Glutamatergic neuron (in vitro differentiated cells): ENCODE results near the gene ABLIM1. TPM values are rescaled to one million over a fixed set of nuclear protein-coding genes. Genes with fewer than 3 reads are reported as not detected.

Experiments
- DNase-seq: peaks from one replicate; pipeline ENCODE4 v3.0.0; 2022
- H3K27ac Mint-ChIP-seq: one replicate; pipeline ENCODE4 v1.8.0; 2020; ENCODE audit warnings: mild to moderate bottlenecking, mixed read lengths, inconsistent platforms; ENCODE audit not compliant: unreplicated experiment
- H3K27me3 Mint-ChIP-seq: one replicate; pipeline ENCODE4 v1.8.0; 2020; ENCODE audit warnings: mild to moderate bottlenecking, moderate library complexity, mixed read lengths, inconsistent platforms; ENCODE audit not compliant: unreplicated experiment
- H3K36me3 Mint-ChIP-seq: one replicate; pipeline ENCODE4 v1.8.0; 2020; ENCODE audit warnings: mild to moderate bottlenecking, mixed read lengths, inconsistent platforms; ENCODE audit not compliant: unreplicated experiment
- H3K4me1 Mint-ChIP-seq: one replicate; pipeline ENCODE4 v1.8.0; 2020; ENCODE audit warnings: mild to moderate bottlenecking, low read depth, mixed read lengths, inconsistent platforms; ENCODE audit not compliant: unreplicated experiment
- H3K4me3 Mint-ChIP-seq: one replicate; pipeline ENCODE4 v1.8.0; 2020; ENCODE audit warnings: mild to moderate bottlenecking, mixed read lengths, inconsistent platforms; ENCODE audit not compliant: unreplicated experiment
- H3K9me3 Mint-ChIP-seq: one replicate; pipeline ENCODE4 v1.8.0; 2020; ENCODE audit warnings: mild to moderate bottlenecking, moderate library complexity, mixed read lengths, inconsistent platforms; ENCODE audit not compliant: unreplicated experiment
- total RNA-seq: library from RNA; stranded (reverse); fragmentation: NEBNext Ultra II Directional; extraction: Animal tissue kit (Norgen Biotek cat#: 25700); gene quantifications from one replicate; pipeline ENCODE4 v1.2.1, GENCODE V29; 2021; ENCODE audit not compliant: unreplicated experiment
- TF ChIP-seq, protein P1 (sequence below): fragments of 200-600 bp; sonication (generic); IDR thresholded peaks from one replicate; pipeline ENCODE4 v1.5.0; 2021; ENCODE audit not compliant: partially characterized antibody, unreplicated experiment

Gene ABLIM1
- total RNA-seq, 1 donor from 2014 or later: 25.7 TPM

DNA sequence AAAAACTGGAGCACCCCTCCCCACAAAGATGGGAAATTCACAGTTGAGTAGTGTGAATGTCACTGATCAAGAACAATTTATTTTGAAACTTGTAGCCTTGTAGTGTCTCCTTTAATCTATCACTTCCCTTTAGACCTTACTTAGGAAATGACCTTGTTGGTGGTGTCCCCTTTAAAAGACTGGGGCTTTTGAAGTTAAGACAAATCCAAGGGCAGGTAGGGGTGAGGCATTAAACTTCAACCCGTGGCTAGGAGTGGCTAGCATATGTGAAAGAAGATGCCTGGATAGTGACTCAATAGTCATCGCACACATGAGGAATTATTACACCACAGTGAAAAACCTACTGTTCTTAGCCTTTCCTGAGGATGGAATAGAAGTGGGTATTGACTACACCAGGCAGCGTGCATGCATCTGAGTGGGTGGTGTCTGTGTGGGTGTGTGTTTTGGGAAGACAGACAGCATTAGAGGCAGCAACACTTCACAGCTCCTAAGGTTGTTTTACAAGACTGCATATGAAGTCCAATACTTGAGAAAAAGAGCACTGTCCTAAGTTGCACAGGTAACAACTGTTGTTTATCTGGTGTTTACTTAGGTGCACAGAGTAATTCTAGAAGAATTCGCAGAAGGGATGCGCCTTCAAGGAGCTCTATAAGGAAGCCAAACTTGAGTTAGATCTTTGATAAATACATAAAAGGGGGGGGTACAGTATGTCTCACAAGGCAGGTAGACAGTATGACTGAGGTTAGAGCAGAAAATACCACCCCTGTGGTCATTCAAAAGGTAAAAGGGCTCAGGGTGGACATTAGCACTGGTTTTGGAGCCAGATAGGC, 32.9 kb downstream of the ABLIM1 start:
- Mint-ChIP-seq H3K27ac (no peak overlapping the region), H3K36me3 (no peaks in the 10 kb centered on the region), H3K9me3 (no peaks in the 10 kb centered on the region), H3K4me3 (no peak overlapping the region), H3K27me3 (peaks cover 2% of the 10 kb centered on the region), H3K4me1 (peaks cover 8% of the 10 kb centered on the region)
- no peak for DNase-seq
- TF ChIP-seq, protein P1, sequence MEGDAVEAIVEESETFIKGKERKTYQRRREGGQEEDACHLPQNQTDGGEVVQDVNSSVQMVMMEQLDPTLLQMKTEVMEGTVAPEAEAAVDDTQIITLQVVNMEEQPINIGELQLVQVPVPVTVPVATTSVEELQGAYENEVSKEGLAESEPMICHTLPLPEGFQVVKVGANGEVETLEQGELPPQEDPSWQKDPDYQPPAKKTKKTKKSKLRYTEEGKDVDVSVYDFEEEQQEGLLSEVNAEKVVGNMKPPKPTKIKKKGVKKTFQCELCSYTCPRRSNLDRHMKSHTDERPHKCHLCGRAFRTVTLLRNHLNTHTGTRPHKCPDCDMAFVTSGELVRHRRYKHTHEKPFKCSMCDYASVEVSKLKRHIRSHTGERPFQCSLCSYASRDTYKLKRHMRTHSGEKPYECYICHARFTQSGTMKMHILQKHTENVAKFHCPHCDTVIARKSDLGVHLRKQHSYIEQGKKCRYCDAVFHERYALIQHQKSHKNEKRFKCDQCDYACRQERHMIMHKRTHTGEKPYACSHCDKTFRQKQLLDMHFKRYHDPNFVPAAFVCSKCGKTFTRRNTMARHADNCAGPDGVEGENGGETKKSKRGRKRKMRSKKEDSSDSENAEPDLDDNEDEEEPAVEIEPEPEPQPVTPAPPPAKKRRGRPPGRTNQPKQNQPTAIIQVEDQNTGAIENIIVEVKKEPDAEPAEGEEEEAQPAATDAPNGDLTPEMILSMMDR: no peak

DNA sequence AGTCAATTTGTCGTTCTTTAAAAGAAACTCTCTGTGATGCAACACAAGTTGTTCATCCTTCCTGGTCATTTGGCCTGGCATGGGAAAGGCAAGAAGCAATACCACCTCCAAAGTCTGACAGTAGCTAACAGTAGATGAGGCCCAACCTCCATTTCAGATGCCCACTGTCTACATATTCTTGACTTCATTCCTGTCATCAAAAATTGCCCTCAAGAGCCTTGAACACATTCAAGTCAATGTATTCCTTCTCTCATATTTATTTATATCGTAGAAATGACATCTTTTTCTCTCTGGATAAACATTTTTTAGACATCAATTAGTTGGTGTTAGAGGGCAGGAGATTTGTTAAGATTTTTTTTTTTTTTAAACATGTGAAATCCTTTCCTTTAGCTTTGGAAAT, 33.7 kb downstream of the ABLIM1 start:
- Mint-ChIP-seq H3K27me3 (peaks cover 2% of the 10 kb centered on the region), H3K4me3 (no peak overlapping the region), H3K36me3 (no peaks in the 10 kb centered on the region), H3K4me1 (peaks cover 5% of the 10 kb centered on the region), H3K27ac (no peak overlapping the region), H3K9me3 (no peaks in the 10 kb centered on the region)
- DNase-seq: no peak
- TF ChIP-seq, protein P1: no peak

DNA sequence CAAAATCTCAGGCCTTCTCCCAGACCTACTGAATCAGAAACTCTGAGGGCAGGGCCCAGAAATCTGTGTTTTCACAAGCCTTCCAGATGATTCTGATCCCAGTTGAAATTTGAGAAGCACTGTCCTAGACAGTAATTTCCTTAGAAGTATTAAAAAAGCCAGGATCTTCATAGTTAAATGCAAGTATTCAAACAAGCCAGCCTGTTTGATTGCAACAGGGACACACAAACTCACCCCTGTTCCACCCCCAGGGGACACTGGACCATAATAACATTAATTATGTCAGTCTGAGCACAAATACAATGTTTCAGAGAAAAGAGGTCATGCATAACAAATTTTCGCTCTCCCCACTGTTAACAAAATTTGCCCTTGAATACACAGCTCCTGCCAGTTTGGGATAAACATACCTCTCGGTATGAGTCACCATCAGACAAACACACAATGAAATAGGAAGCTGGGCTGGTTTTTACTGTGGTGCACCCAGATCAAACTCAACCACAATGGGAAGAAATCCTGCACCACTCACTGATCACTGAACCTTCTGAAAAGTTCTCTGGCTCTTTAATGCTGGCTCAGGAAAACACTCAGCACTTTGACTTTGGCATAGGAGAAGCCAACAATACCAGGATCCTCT, 34.3 kb downstream of the ABLIM1 start:
- H3K27ac Mint-ChIP-seq: no peak overlapping the region
- TF ChIP-seq, protein P1: no peak
- H3K9me3 Mint-ChIP-seq: no peaks in the 10 kb centered on the region
- H3K4me1 Mint-ChIP-seq: peaks cover 5% of the 10 kb centered on the region
- DNase-seq: no peak
- H3K4me3 Mint-ChIP-seq: no peak overlapping the region
- no peaks in the 10 kb centered on the region for H3K36me3 Mint-ChIP-seq
- H3K27me3 Mint-ChIP-seq: peaks cover 2% of the 10 kb centered on the region

DNA sequence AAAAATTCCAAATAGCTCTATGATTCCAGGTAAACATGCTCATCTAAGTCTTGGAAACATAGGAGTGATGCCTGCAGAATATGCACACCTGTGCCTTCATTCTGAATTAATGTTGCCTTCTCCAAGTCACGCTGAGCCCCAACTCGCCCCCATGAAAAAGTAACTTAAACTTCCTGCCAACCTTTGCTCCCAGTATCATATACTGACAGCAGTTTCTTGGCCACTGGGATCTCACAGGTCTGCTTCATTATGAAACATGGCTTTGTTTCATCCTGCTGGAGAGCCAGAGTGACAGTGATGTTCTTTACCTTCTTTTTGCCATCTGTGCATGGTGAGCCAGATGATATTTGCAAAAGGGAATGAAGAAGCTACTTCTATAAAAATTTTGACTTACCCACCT, 34.9 kb downstream of the ABLIM1 start:
- Mint-ChIP-seq H3K27ac (no peak overlapping the region), H3K4me3 (no peak overlapping the region), H3K27me3 (peaks cover 2% of the 10 kb centered on the region), H3K9me3 (no peaks in the 10 kb centered on the region), H3K36me3 (no peaks in the 10 kb centered on the region), H3K4me1 (peaks cover 5% of the 10 kb centered on the region)
- no peak for DNase-seq
- TF ChIP-seq, protein P1: no peak

DNA sequence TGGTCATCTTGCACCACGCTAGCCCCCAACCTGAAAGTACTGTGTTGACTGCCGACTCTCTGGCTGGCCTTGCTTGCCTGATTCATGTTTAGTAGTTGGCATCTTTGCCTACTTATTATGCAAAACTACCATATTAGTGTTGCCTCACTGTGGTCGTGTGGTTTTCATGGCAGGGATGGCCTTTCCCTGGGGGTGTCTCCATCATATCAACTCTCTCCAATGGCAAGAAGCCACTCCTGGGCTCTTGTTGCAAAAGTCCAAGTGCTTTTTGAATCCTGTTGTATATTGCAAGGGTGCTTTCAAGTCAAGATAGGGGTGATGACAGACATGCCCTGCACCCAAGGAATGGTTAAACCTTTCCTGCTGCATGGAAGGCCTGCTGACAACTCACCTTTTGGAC, 39.4 kb downstream of the ABLIM1 start:
- TF ChIP-seq, protein P1: no peak
- H3K27me3 Mint-ChIP-seq: peaks cover 2% of the 10 kb centered on the region
- no peak overlapping the region for H3K4me3 Mint-ChIP-seq
- no peaks in the 10 kb centered on the region for H3K9me3 Mint-ChIP-seq
- H3K36me3 Mint-ChIP-seq: no peaks in the 10 kb centered on the region
- H3K27ac Mint-ChIP-seq: no peak overlapping the region
- DNase-seq: no peak
- peaks cover 2% of the 10 kb centered on the region for H3K4me1 Mint-ChIP-seq
